HG02571 (cell line): ENCODE results near the gene TMEM37.

Source experiments
- ATAC-seq: cut with Tn5 transposase; IDR thresholded peaks from one replicate; pipeline ENCODE4 v1.9.1; 2021; ENCODE audit warnings: mild to moderate bottlenecking, moderate library complexity; ENCODE audit not compliant: unreplicated experiment

The TMEM37 gene

GRCh38 chr2:119416299-119416923 is 15.2 kb upstream of the TMEM37 start:
- no peak for ATAC-seq

DNA sequence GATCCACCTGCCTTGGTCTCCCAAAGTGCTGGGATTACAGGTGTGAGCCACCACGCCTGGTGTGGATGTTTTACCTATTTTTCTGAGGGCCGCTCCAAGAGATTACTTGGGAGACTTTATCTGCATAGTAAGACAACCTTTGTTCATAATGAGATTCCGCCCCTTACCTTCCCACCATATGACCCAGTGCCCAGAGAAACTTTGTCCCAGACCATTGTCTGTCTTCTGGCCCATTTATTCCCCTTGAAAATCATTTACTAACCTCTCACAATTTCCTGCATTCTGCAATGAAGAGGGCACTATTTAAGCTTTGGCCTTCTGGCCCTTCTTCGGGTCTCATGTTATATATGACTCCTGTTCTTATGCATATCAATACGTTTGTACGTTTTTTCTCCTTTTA is 13.7 kb upstream of the TMEM37 start:
- no peak for ATAC-seq

DNA sequence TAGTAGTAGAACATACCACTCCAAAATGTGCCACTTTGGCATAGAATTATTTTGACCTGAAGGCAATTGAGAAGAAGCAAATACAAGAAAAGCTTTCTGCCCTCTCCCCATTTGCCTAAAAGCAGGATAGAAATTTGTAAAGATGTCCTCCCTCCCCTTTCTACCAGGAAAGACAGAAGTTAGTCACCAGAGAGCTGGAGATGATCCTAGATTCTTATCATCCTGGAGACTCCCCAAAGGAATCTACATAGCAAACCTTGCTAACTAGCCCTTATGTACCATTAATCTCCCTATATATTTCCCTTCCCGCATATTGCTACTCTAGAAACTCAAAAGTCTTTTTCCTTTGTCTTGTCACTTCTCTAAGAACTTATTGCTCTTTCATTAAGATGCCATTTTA is 12.6 kb upstream of the TMEM37 start:
- no peak for ATAC-seq

- ATAC-seq, result no peak
Observed at GRCh38 chr2:119419803-119420508, 11.7 kb upstream of the TMEM37 start.

- no peak for ATAC-seq
Observed at GRCh38 chr2:119421304-119421703, 10.3 kb upstream of the TMEM37 start.

DNA sequence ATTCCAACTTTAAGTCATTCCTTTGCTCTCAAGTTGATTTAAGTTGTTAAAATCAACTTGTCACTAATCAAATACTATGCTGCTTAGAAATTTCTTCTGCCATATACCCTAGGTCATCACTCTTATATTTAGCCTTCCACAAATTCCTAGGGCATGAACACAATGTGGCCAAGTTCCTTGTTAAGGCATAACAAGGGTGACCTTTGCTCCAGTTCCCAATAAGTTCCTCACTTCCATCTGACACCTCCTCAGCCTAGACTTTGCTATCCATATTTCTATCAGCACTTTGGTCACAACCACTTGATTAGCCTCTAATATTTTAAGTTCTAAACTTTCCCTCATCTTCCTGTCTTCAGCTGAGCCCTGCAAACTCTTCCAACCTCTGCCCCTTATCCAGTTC is 9.9 kb upstream of the TMEM37 start:
- ATAC-seq, result no peak

- ATAC-seq, result no peak
Observed at GRCh38 chr2:119422360-119423107, 9.1 kb upstream of the TMEM37 start.

GRCh38 chr2:119423108-119423444 is 8.6 kb upstream of the TMEM37 start:
- ATAC-seq, result no peak

DNA sequence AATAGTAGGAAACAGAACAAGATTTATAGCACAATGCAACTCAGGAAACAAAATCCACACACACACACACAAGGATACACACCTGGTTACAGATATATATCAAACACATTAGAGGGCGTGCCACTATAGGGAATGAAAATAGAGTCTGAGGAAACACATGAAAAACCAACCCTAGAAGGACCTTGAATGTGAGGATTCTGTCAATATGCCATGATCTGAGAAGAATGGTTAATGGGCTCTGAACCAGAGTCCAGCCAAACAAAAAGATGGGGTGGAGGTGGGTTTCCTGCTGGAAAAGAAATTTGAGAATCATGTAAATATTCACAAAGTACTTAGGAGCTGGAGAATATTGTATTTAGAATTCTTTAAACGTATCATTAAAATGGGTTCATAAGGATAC is 7.8 kb upstream of the TMEM37 start:
- no peak for ATAC-seq

DNA sequence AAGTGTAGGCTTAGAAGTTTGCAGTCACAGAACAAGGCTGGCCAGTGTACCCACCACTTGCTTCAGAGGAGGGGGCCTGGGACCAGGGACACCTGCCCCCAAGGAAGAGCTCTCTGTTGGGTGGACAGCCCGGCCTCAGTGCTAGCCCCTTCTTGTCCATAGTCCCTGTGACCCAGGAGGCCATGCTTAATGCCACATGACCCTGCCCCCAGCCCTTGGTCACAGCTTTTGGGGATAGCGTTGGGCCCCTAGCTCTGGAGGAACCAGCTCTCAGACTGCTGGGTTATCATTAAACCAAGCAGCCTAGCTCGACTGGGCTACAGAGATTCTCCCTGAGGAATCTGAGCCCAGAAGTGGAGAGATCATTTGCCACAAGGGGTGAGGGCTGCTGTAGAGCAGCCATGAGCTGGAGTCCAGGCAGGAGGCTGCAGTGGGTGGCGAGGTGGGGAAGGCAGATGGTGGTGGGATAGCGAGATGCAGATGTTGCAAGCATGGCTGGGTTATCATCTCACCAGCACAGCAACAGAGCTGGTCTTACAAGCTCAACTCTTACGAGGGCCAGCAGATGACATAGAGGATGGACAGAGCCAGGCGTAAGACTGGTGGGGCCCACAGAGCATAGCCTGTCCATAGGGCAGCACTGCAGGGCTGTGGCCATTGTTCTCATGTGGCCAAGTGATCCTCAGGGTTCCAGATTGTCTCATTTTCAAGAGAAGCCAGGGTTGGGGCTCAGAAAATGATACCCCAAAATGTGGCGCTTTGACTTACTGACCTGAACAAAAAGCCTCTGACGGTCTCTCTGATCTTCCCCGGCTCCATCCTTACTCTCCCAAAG is 7.2 kb upstream of the TMEM37 start:
- ATAC-seq, result no peak

DNA sequence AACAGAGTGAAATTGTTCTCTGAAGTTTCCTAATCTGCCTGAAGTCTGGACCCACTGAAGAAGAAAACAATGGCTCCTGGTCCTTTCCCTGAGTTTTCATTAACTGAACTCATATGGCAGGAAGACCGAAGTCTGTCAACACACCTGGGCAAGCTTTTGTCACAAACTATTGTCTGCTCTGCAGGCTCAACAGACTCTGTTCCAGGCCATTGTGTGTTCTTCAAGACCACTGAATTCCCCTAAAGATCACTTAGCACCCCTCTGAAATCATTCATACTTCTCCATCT is 6.6 kb upstream of the TMEM37 start:
- ATAC-seq, result no peak

DNA sequence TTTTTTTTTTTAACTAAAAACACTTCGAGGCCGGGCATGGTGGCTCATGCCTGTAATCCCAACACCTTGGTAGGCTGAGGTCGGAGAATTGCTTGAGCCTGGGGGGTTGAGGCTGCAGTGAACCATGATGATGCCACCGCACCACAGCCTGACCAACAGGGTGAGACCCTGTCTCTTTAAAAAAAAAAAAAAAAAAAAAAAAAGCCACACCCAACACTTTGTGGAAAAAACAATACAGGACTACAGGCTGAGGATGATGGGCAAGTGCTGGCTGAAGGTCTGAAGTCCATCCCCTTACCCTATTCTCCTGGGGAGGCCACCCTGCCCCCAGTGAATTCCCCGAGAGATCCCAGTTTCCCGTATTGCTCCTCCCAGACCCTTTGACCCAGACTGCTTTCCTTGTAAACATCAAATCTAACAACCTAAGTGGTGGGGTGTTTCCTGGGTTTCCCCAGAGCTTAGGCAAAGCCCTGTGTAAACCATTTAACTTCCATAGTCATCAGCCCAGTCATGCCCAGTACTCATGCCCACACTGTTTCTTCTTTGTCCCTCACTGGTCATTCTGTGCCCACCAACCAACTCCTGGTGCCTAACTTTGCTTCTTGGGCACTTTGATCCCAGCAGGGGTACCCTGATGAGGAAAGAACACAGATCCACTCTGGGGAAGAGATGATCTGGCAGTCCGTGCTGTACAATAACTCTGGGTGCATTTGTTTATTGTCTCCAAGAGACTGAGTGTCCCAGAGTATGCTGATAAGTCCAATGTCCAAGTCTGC is 5.8 kb upstream of the TMEM37 start:
- no peak for ATAC-seq

DNA sequence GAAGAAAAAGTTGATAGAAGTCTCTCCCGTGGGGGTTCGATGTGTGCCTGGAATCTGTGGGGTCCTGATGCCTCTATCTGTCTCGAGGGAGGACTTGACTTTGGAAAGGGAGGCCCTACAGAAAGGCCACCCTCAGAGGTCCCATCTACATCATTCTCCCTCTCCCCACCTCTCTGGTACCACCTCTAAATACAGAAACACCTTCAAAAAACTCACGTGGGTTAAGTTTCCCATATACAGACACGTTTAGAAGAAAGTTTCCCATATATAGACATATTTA is 5.3 kb upstream of the TMEM37 start:
- ATAC-seq, result no peak

- ATAC-seq, result no peak
Observed at GRCh38 chr2:119426801-119427395, 4.8 kb upstream of the TMEM37 start.

DNA sequence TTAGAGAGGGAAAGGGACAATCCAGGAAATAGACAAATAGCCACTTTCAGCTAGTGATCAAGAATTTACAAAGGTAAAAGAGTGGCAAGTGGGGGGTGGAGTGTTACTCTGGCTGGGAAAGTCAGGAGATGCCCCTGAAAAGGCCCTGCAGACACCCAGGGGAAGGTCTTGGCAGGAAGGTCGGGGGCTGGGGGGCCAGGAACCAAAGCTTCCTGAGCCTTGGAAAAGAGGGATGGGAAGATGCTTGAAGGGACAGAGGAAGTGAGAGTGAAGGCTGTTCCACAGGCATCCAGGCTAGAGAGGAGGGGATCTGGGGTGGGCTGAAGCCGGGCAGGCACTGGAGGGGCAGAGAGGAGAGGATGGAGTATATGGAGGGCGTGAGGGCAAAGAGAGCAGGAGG is 3.9 kb upstream of the TMEM37 start:
- ATAC-seq, result no peak

DNA sequence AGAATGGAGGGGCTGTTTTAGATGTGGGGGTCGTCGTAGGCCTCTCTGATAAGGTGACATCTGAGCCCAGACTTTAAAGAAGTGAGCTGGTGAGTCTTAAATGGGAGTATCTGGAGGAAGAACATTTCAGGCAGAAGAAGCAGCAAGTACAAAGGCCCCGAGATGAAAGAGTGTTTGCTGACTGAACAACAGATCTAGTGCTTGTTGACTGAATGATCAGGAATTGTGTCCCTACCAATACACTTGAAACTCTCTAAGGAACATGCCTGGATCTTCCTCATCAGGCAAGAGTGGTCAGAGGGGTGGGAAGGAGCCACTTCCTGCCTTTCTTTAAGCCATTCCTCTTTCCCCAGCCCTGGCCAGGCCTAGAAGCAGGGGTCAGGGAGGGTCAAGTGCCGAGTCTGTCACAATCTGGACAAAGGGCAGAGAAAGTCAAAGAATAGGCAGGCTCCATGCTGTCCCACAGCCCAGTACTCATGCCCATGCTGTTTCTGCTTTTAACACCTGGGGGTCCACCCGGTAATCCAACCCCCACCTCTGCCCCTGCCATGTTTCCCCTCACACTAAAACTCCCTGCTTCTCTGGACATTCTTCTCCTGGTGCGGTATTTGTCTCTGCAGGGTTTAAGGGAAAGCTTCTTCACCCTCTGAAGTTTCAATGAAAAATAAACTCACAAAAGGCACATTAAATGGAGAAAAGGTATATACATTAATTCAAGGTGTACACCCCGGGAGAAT is 3.0 kb upstream of the TMEM37 start:
- ATAC-seq, result no peak

GRCh38 chr2:119429225-119429981 is 2.3 kb upstream of the TMEM37 start:
- ATAC-seq, result no peak

- ATAC-seq, result no peak
Observed at GRCh38 chr2:119430023-119430498, 1.6 kb upstream of the TMEM37 start.
